K562 (cell line): ENCODE measurements around the gene PARP4. TPM values are rescaled to one million over a fixed set of nuclear protein-coding genes. Genes with fewer than 3 reads are reported as not detected.
"Not testable (repeated sequence)": the region's sequence is repeated elsewhere in the genome, so short reads cannot be mapped to it uniquely, and the experiment has no call there.

Experiments
- ATAC-seq: fragments of 200-7000 bp; cut with Tn5 transposase; 3 replicates; pipeline ENCODE4 v1.9.1; 2020; ENCODE audit warnings: moderate library complexity
- BruUV-seq: library from RNA; stranded (reverse); fragments of 400-500 nt; replicated peaks from 2 replicates; lab custom pipeline; 2021; lab: Mats Ljungman, UMichigan
- CTCF ChIA-PET: fragments of 300-600 bp; formaldehyde crosslinking; extraction: SDS; loops from one replicate; lab custom pipeline; 2021; ENCODE audit warnings: low intra/inter-chr PET ratio; lab: Yijun Ruan, JAX
- POLR2A ChIA-PET: fragments of 300-600, 350-650 bp; sonication (Branson Sonifier 250); formaldehyde crosslinking; extraction: SDS; loops from one replicate; lab custom pipeline; 2021; ENCODE audit warnings: antibody characterized with exemption, inconsistent platforms; lab: Yijun Ruan, JAX
- DNase-seq, 4 experiments: peaks; one replicate each; pipeline versions ENCODE4 v3.0.0 to v3.0.0-alpha.2; 2011 to 2018; ENCODE audit warnings: low spot score in 3 of 4, mixed read lengths in 3 of 4; ENCODE audit errors: extremely low read depth in 1 of 4
- FAIRE-seq: peaks from 2 replicates; lab custom pipeline; 2011; peaks lifted over from hg19 to GRCh38; lab: Jason Lieb, UNC
- H2AFZ ChIP-seq: 2 replicates; pipeline ENCODE4 v1.6.0; 2011; ENCODE audit warnings: low read depth, low read length, control low read depth, inconsistent platforms
- H3K27ac ChIP-seq: fragments of 200-600 bp; 3 replicates; pipeline ENCODE4 v1.8.0; 2011; ENCODE audit warnings: low read depth, mild to moderate bottlenecking, control low read depth, inconsistent platforms, low read length, moderate library complexity, mixed read lengths; ENCODE audit errors: extremely low read depth
- H3K27me3 ChIP-seq, 2 experiments: fragments of 300-600 bp in 1 of 2; 2 replicates in 1 of 2; 3 replicates in 1 of 2; pipeline versions ENCODE4 v1.6.0 to v1.8.0; 2011; ENCODE audit warnings: inconsistent platforms in 2 of 2, low read length in 2 of 2, mild to moderate bottlenecking in 1 of 2, mixed read lengths in 1 of 2, moderate library complexity in 1 of 2; ENCODE audit not compliant: control insufficient read depth in 2 of 2, insufficient read depth in 2 of 2
- H3K36me3 ChIP-seq: fragments of 300-600 bp; 3 replicates; pipeline ENCODE4 v1.8.0; 2011; ENCODE audit warnings: mild to moderate bottlenecking, low read length, inconsistent platforms; ENCODE audit not compliant: control insufficient read depth, insufficient read depth
- H3K4me1 ChIP-seq, 2 experiments: fragments of 200-600 bp in 1 of 2; replicated peaks in 1 of 2; 2 replicates in 1 of 2; 3 replicates in 1 of 2; pipeline versions ENCODE4 v1.5.1 to v1.8.0; 2011; ENCODE audit warnings: inconsistent platforms in 2 of 2, low read length in 2 of 2, mild to moderate bottlenecking in 1 of 2, mixed read lengths in 1 of 2, moderate library complexity in 1 of 2; ENCODE audit not compliant: control insufficient read depth in 2 of 2, insufficient read depth in 2 of 2
- H3K4me2 ChIP-seq: 2 replicates; pipeline ENCODE4 v1.6.1; 2011; ENCODE audit warnings: low read length, control low read depth, inconsistent platforms, mixed read lengths; ENCODE audit not compliant: insufficient read depth
- H3K4me3 ChIP-seq: fragments of 200-600 bp; sonication (generic), shearing (Covaris generic); 2 replicates; pipeline ENCODE4 v1.5.1; 2016; ENCODE audit warnings: control low read depth, inconsistent platforms
- H3K79me2 ChIP-seq: fragments of 200-600 bp; 3 replicates; pipeline ENCODE4 v1.8.0; 2011; ENCODE audit warnings: low read length, inconsistent platforms; ENCODE audit not compliant: control insufficient read depth, insufficient read depth
- H3K9ac ChIP-seq, 2 experiments: 2 replicates each; pipeline versions ENCODE4 v1.6.0 to v1.6.1; 2011; ENCODE audit warnings: low read depth in 2 of 2, low read length in 2 of 2, control low read depth in 1 of 2, inconsistent platforms in 1 of 2, mild to moderate bottlenecking in 1 of 2, mixed read lengths in 1 of 2; ENCODE audit not compliant: insufficient read depth in 1 of 2
- H3K9me1 ChIP-seq: one replicate; pipeline ENCODE4 v1.6.0; 2011; ENCODE audit warnings: inconsistent platforms, mild to moderate bottlenecking, low read length, moderate library complexity; ENCODE audit not compliant: control insufficient read depth, insufficient read depth
- H3K9me3 ChIP-seq: replicated peaks from 2 replicates; pipeline ENCODE4 v1.5.1; 2011; ENCODE audit warnings: low read depth, low read length, inconsistent platforms; ENCODE audit not compliant: control insufficient read depth, insufficient read depth
- H4K20me1 ChIP-seq: replicated peaks from 2 replicates; pipeline ENCODE4 v1.6.1; 2011; ENCODE audit warnings: low read length, inconsistent platforms, mixed read lengths; ENCODE audit not compliant: control insufficient read depth, insufficient read depth
- ASH1L ChIP-seq: fragments of 450-650 bp; IDR thresholded peaks from 2 replicates; pipeline ENCODE4 v1.6.1; 2018; ENCODE audit warnings: borderline replicate concordance, mild to moderate bottlenecking, low read depth; ENCODE audit not compliant: partially characterized antibody
- BDP1 ChIP-seq: IDR thresholded peaks from 3 replicates; pipeline ENCODE4 v1.6.1; 2011; ENCODE audit not compliant: insufficient read length, insufficient read depth
- ETV6 ChIP-seq, 3 experiments: fragments of 150-350 bp in 1 of 3; sonication (generic) in 1 of 3; formaldehyde crosslinking in 1 of 3; IDR thresholded peaks; 2 replicates each; pipeline versions ENCODE4 v1.6.1 to v1.8.0; 2014 to 2022; ENCODE audit warnings: borderline replicate concordance in 2 of 3, low read depth in 2 of 3, antibody characterized with exemption in 1 of 3, low read length in 1 of 3, mild to moderate bottlenecking in 1 of 3, missing genetic modification reagents in 1 of 3
- MXI1 ChIP-seq: IDR thresholded peaks from 2 replicates; pipeline ENCODE4 v1.6.1; 2011; ENCODE audit warnings: low read depth, mild to moderate bottlenecking, improper control_type of control experiment, low read length
- NFYB ChIP-seq: IDR thresholded peaks from 2 replicates; pipeline ENCODE4 v1.6.1; 2011; ENCODE audit warnings: mild to moderate bottlenecking, moderate library complexity; ENCODE audit not compliant: insufficient read length; ENCODE audit errors: extremely low read depth
- WGBS: fragments of 100-300 bp; shearing (Covaris generic); methylation state at CpG from one replicate; pipeline ENCODE4 v1.1.6; 2016; ENCODE audit warnings: low coverage, mixed read lengths; ENCODE audit not compliant: insufficient coverage; ENCODE audit errors: missing lambda C conversion rate; 5-methylcytosine and 5-hydroxymethylcytosine counted together
- in situ Hi-C: fragments of 300-500 bp; cut with MboI; formaldehyde crosslinking; loops from 4 replicates; pipeline ENCODE4 v1.15.0; 2018; ENCODE audit warnings: inconsistent platforms, mixed read lengths
- intact Hi-C: fragments of 100-400 bp; cut with micrococcal nuclease; formaldehyde crosslinking; loops from 2 replicates; pipeline ENCODE4 v1.14.2; 2022
- polyA plus RNA-seq, 8 experiments: library from polyadenylated mRNA; depleted of rRNA in 4 of 8; stranded (reverse) in 5 of 8; unstranded in 3 of 8; fragments of >200 nt; fragmentation: Nextera tagmentation in 2 of 8; fragmentation: Illumina TruSeq in 1 of 8; extraction: Ambion mirVana in 2 of 8; extraction: Trizol in 1 of 8; gene quantifications; 2 replicates each; pipeline versions ENCODE4 v1.2.1 to v1.2.3, GENCODE V29; 2011 to 2014; ENCODE audit warnings: inconsistent platforms in 1 of 8, missing spikeins in 1 of 8
- total RNA-seq, 7 experiments: library from RNA; depleted of rRNA in 6 of 7; stranded (reverse); fragments of >200 nt in 6 of 7; fragmentation: Illumina TruSeq in 2 of 7; extraction: Trizol in 2 of 7; gene quantifications; 2 replicates each; pipeline versions ENCODE4 v1.2.1 to v1.2.3, GENCODE V29; 2011 to 2021; ENCODE audit warnings: low replicate concordance in 1 of 7
- TF ChIP-seq, protein P1 (sequence below), 3 experiments: IDR thresholded peaks in 2 of 3; conservative IDR thresholded peaks in 1 of 3; 2 replicates each; pipeline ENCODE4 v1.5.1; 2011 to 2012; ENCODE audit warnings: low read length in 3 of 3, mild to moderate bottlenecking in 3 of 3, control low read depth in 2 of 3, improper control_type of control experiment in 1 of 3, inconsistent platforms in 1 of 3, low read depth in 1 of 3, mixed read lengths in 1 of 3, moderate library complexity in 1 of 3; ENCODE audit not compliant: insufficient read depth in 2 of 3
- TF ChIP-seq, protein P2 (sequence below): sonication (generic); formaldehyde crosslinking; IDR thresholded peaks from 2 replicates; pipeline ENCODE4 v1.4.0; 2020; ENCODE audit warnings: mild to moderate bottlenecking, missing genetic modification reagents
- TF ChIP-seq, protein P3 (sequence below): sonication (generic); formaldehyde crosslinking; IDR thresholded peaks from 2 replicates; pipeline ENCODE4 v1.8.1; 2022; ENCODE audit warnings: missing genetic modification reagents

Gene PARP4
- total and polyA plus RNA-seq, 9 of the 15 experiments (the other 6 are each of a cell fraction or from before 2014, with no cell fraction given) = 6.3 to 26.3 (median 18.8) TPM

DNA sequence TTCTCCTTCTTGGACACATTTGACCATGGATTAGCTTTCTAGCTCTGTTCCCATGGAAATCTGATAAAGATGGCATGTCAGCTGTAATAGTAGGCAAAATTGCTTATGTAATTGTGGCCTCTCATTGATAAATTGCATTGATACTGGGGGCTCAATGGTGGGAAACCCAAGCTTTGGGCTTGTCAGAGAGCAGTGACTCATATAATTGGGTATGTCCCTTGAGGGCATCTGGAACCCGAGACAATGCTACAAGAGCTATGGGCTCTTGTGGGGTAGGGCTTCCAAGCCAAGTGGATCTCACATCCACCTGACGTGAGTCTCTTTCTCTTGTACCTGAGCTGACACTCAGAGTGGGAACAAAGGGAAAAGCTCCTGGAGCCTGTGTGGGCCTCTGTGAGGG, 16.3 kb downstream of the PARP4 start:
- H3K27me3 ChIP-seq, intact Hi-C loops, H3K27ac ChIP-seq, DNase-seq, BruUV-seq, POLR2A ChIA-PET, ATAC-seq, H3K79me2 ChIP-seq, H3K9me3 ChIP-seq, H3K4me2 ChIP-seq, H3K9me1 ChIP-seq, H2AFZ ChIP-seq, CTCF ChIA-PET, H3K4me1 ChIP-seq, in situ Hi-C loops, H4K20me1 ChIP-seq, H3K9ac ChIP-seq, H3K4me3 ChIP-seq, FAIRE-seq: not testable (repeated sequence)
- WGBS = 100% methylated on average over 1 of the region's 2 CpGs
- H3K36me3 ChIP-seq = peaks cover 53% of the 10 kb centered on the region; the same call in 2 of the 3 replicates

DNA sequence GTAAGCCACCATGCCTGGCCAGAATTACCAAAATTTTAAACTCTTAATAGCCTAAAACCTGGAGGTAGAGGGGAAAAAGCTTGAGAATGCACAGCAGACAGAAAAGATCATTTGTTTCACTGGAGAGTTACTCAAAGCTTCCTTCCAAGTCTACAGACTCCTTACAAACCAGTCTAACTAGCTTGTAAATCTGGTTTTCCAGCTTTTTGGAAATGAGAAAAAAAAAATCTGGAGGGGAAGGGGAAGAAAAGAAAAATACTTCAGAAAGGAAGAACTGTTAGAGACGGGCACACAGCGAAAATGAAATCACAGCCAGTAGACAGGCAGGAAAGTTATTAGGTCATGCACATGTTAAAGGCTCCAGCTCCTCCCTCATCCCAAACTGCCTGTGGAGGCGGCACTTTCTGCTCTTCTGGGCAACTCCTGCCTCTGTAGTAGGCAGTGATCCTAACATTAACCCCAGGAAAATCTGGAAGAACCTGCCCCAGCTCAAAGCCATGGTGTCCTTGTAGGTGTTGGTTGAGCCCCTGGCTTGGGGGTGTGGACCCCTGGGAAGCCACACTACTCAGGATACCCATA, 17.3 kb downstream of the PARP4 start:
- H3K27ac ChIP-seq = no peak overlapping the region
- BruUV-seq = no TSS peak
- in situ Hi-C loops (no loop called here), intact Hi-C loops (no loop called here)
- H3K4me3 ChIP-seq = no peak overlapping the region
- FAIRE-seq (no peak), DNase-seq (no peak), ATAC-seq (no peak)
- H3K36me3 ChIP-seq = peaks cover 49% of the 10 kb centered on the region
- ChIA-PET CTCF (no interaction called here), POLR2A (interaction anchor here (1.1 to 1.4 kb wide), 2 partner anchors 10 to 28 kb away, joined by 3 to 4 read pairs; no protein-coding TSS in a partner anchor)
- 100% methylated on average over 3 of the region's 3 CpGs for WGBS
- H4K20me1 ChIP-seq = no peaks in the 10 kb centered on the region
- H3K4me1 ChIP-seq = no peaks in the 10 kb centered on the region
- H3K9me3 ChIP-seq = no peaks in the 10 kb centered on the region
- no peak overlapping the region for H2AFZ ChIP-seq
- no peaks in the 10 kb centered on the region for H3K27me3 ChIP-seq
- H3K9ac ChIP-seq = no peak overlapping the region
- H3K79me2 ChIP-seq = no peaks in the 10 kb centered on the region
- H3K9me1 ChIP-seq = no peaks in the 10 kb centered on the region
- no peak overlapping the region for H3K4me2 ChIP-seq
- TF ChIP-seq, protein P1, sequence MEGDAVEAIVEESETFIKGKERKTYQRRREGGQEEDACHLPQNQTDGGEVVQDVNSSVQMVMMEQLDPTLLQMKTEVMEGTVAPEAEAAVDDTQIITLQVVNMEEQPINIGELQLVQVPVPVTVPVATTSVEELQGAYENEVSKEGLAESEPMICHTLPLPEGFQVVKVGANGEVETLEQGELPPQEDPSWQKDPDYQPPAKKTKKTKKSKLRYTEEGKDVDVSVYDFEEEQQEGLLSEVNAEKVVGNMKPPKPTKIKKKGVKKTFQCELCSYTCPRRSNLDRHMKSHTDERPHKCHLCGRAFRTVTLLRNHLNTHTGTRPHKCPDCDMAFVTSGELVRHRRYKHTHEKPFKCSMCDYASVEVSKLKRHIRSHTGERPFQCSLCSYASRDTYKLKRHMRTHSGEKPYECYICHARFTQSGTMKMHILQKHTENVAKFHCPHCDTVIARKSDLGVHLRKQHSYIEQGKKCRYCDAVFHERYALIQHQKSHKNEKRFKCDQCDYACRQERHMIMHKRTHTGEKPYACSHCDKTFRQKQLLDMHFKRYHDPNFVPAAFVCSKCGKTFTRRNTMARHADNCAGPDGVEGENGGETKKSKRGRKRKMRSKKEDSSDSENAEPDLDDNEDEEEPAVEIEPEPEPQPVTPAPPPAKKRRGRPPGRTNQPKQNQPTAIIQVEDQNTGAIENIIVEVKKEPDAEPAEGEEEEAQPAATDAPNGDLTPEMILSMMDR (IDR thresholded peaks at IDR 0.05 in 2 of 3, conservative IDR thresholded peaks at IDR 0.05 in 1 of 3; ENCODE audit: insufficient read depth in 2 of 3, low read depth in 1 of 3, low read length in 3 of 3) = no peak
- TF ChIP-seq, protein P2, sequence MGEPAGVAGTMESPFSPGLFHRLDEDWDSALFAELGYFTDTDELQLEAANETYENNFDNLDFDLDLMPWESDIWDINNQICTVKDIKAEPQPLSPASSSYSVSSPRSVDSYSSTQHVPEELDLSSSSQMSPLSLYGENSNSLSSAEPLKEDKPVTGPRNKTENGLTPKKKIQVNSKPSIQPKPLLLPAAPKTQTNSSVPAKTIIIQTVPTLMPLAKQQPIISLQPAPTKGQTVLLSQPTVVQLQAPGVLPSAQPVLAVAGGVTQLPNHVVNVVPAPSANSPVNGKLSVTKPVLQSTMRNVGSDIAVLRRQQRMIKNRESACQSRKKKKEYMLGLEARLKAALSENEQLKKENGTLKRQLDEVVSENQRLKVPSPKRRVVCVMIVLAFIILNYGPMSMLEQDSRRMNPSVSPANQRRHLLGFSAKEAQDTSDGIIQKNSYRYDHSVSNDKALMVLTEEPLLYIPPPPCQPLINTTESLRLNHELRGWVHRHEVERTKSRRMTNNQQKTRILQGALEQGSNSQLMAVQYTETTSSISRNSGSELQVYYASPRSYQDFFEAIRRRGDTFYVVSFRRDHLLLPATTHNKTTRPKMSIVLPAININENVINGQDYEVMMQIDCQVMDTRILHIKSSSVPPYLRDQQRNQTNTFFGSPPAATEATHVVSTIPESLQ (CRISPR knock-in tag) = no peak
- TF ChIP-seq, protein P3, sequence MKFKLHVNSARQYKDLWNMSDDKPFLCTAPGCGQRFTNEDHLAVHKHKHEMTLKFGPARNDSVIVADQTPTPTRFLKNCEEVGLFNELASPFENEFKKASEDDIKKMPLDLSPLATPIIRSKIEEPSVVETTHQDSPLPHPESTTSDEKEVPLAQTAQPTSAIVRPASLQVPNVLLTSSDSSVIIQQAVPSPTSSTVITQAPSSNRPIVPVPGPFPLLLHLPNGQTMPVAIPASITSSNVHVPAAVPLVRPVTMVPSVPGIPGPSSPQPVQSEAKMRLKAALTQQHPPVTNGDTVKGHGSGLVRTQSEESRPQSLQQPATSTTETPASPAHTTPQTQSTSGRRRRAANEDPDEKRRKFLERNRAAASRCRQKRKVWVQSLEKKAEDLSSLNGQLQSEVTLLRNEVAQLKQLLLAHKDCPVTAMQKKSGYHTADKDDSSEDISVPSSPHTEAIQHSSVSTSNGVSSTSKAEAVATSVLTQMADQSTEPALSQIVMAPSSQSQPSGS (CRISPR knock-in tag) = no peak
- TF ChIP-seq NFYB (no peak), MXI1 (no peak), ETV6 (IDR thresholded peaks at IDR 0.05; ENCODE audit: borderline replicate concordance in 1 of 2, low read depth in 2 of 2, low read length in 1 of 2) (no peak), ETV6 (CRISPR knock-in tag; IDR thresholded peaks at IDR 0.05; ENCODE audit: borderline replicate concordance) (no peak), ASH1L (no peak), BDP1 (no peak)
